Astrocyte of the cerebellum (primary cell): ENCODE data around the gene JMJD4.

Experiments
- DNase-seq: peaks from one replicate; pipeline ENCODE4 v3.0.0-alpha.2; 2011; ENCODE audit warnings: low read depth
- H3K4me3 ChIP-seq: 2 replicates; pipeline ENCODE4 v1.5.1; 2011; ENCODE audit warnings: mild to moderate bottlenecking, low read depth, low read length, moderate library complexity
- in situ Hi-C: cut with HindIII; loops from 2 replicates; pipeline ENCODE4 v1.10.0; 2017; ENCODE audit warnings: low sequenced_read_pairs
- TF ChIP-seq, protein P1 (sequence below): IDR thresholded peaks from 2 replicates; pipeline ENCODE4 v1.5.1; 2012; ENCODE audit warnings: low read length, low read depth, moderate library complexity, mild to moderate bottlenecking; ENCODE audit errors: missing control alignments

Gene JMJD4

GRCh38 chr1:227774051-227774731 lies 39.1 kb upstream of the JMJD4 start:
- TF ChIP-seq, protein P1, sequence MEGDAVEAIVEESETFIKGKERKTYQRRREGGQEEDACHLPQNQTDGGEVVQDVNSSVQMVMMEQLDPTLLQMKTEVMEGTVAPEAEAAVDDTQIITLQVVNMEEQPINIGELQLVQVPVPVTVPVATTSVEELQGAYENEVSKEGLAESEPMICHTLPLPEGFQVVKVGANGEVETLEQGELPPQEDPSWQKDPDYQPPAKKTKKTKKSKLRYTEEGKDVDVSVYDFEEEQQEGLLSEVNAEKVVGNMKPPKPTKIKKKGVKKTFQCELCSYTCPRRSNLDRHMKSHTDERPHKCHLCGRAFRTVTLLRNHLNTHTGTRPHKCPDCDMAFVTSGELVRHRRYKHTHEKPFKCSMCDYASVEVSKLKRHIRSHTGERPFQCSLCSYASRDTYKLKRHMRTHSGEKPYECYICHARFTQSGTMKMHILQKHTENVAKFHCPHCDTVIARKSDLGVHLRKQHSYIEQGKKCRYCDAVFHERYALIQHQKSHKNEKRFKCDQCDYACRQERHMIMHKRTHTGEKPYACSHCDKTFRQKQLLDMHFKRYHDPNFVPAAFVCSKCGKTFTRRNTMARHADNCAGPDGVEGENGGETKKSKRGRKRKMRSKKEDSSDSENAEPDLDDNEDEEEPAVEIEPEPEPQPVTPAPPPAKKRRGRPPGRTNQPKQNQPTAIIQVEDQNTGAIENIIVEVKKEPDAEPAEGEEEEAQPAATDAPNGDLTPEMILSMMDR = no peak
- no peak overlapping the region for H3K4me3 ChIP-seq
- DNase-seq = no peak
- in situ Hi-C loops = loop anchor here (25.0 kb wide), 1 partner anchor 163 kb away; the partner anchor contains the start of gene WNT9A

DNA sequence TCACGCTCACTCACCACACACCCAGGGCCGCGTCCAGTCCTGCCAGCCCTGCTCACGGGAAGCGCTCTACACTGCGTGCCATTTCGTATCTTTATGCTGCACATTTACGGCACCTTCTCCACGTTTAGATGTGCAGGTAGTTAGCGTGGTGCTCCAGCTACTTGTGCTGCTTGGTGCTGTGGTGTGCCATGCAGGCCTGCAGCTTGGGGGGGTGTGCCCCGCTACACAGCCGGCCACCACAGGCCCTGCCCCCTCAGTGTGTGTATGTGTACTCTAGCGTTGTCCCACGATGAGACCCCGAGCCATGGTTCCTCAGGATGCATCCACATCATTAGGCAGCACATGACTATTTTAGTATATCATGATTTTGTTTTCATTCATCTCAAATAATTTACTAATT lies 38.5 kb upstream of the JMJD4 start:
- DNase-seq = no peak
- H3K4me3 ChIP-seq = no peak overlapping the region
- TF ChIP-seq, protein P1 = no peak
- in situ Hi-C loops = loop anchor here (25.0 kb wide), 1 partner anchor 164 kb away; the partner anchor contains the start of gene WNT9A

DNA sequence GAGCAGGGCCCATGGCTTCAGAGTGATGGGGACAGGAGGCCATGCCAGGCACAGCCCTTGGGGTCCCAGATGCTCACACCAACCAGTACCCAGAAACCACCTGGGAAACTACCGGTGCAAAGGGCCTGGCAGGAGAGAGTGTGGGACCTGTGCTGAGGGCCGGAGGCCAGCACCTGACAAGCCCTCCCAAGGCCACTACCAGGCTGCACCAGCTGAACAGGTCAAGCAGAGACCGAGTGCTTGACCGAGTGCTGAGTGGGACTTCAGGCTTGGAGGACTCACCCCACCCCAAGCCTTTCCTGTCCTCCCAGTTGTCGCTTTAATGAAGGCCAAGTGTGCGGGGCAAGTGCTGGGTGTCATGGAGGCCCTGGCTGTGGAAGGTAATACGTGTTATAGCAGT lies 36.7 kb upstream of the JMJD4 start:
- in situ Hi-C loops = loop anchor here (25.0 kb wide), 1 partner anchor 166 kb away; the partner anchor contains the start of gene WNT9A
- no peak for DNase-seq
- no peak overlapping the region for H3K4me3 ChIP-seq
- TF ChIP-seq, protein P1 = no peak

DNA sequence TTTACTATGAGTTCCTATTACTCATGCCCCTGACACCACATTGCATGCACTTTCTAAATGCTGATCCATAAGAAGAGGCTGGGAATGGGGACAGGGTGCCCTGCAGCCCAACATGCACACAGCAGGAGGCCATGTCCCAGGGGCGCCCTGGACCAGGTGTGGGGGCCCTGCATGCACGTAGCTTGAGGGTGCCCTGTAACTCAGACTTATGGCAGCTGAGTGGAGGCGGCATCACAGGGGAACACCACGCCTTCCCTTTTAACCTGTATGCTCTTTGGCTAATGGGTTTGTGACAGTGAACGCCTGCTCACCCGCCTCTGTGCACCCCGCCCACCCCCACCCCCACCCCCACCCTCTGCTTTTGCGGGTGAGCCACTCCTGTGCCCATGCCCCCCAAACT lies 36.2 kb upstream of the JMJD4 start:
- H3K4me3 ChIP-seq = no peak overlapping the region
- no peak for DNase-seq
- in situ Hi-C loops = loop anchor here (25.0 kb wide), 1 partner anchor 166 kb away; the partner anchor contains the start of gene WNT9A
- TF ChIP-seq, protein P1 = no peak

DNA sequence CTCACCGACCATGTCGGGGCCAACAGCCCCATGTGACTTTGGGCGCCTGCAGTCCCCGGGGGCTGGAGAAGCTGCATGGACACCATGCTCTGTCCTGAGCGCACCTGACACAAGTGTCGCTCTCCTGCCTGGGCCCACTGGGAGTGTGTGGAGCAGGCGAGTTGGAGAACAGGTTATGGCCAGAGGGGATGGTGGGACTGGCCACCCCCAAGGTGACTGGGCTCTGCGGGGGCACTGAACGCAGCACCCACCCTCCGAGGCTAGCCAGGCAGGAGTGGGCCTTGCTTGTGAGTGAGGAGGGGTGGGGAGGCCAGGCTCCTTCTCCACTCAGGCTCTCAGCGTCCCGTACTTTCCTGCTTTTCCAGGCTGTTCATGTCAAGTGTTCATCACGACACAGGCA lies 35.7 kb upstream of the JMJD4 start:
- no peak overlapping the region for H3K4me3 ChIP-seq
- in situ Hi-C loops = loop anchor here (25.0 kb wide), 1 partner anchor 166 kb away; the partner anchor contains the start of gene WNT9A
- no peak for DNase-seq
- TF ChIP-seq, protein P1 = no peak

DNA sequence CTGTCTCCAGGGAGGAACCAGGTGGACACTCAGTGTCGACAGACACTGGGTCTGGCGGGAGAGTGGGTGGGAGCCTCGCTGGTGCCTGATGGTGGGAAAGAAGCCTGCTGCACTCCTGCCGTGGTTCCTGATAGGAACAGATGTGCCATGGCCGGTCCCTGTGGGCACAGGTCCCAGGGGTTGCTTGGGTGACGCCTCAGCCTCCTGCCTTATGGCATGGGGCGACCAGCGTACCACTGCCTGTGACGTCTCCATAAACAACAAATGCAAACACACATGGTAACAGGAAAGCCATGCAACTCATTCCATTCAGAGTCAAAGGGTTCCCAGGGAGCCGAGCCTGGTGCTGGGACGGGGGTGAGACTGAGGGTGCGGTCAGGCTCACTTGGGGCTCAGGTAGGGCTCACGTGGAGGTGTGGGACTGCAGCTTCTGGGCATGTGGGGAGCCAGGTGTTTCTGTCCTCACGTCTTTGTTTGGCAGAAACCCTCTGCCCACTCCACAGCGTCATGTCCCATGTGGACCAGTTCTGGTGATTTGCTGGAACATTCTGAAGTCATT lies 34.9 kb upstream of the JMJD4 start:
- in situ Hi-C loops = loop anchor here (25.0 kb wide), 1 partner anchor 167 kb away; the partner anchor contains the start of gene WNT9A
- DNase-seq = no peak
- TF ChIP-seq, protein P1 = no peak
- no peak overlapping the region for H3K4me3 ChIP-seq
